G401.6 (cell line): ENCODE data around the gene LCN6.

Experiments used
- FAIRE-seq: peaks from 2 replicates; lab custom pipeline; 2012; peaks lifted over from hg19 to GRCh38; lab: Jason Lieb, UNC

Gene LCN6

DNA sequence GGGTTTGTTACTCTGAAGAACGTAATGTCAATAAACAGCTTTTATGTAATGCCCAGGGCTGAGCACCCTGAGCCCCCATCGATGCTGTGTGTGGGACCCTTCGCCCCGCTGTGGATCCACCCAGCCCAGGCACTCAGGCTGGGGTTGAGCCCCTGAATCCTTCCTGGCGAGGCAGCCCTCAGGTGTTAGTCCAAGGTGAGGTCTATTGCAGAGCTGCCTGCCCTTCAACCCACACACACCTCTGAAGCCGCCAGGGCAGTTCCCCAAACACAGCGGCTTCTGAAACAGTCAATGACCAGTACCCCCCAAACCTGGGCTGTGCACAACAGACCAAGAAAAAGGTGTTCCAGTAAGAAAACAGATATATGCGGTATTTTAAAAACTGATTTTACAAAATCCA, 24.3 kb downstream of the LCN6 start:
- no peak for FAIRE-seq

DNA sequence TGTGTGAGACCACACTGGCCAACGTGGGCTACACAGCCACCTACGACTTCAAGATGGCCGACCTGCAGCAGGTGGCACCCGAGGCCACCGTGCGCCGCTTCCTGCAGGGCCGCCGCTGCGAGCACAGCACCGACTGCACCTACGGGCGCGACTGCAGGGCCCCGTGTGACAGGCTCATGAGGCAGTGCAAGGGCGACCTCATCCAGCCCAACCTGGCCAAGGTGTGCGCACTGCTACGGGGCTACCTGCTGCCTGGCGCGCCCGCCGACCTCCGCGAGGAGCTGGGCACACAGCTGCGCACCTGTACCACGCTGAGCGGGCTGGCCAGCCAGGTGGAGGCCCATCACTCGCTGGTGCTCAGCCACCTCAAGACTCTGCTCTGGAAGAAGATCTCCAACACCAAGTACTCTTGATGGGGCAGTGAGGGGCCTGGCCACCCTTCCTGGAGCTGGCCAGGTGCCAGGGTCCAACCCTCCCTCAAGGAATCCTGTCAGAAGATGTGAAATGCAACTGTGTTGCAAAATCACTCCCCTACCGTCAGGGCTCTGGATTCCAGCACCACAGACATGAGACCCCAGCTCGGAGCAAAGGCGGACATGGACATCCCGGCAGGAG, 24.9 kb downstream of the LCN6 start:
- FAIRE-seq = peak; percentile 56

DNA sequence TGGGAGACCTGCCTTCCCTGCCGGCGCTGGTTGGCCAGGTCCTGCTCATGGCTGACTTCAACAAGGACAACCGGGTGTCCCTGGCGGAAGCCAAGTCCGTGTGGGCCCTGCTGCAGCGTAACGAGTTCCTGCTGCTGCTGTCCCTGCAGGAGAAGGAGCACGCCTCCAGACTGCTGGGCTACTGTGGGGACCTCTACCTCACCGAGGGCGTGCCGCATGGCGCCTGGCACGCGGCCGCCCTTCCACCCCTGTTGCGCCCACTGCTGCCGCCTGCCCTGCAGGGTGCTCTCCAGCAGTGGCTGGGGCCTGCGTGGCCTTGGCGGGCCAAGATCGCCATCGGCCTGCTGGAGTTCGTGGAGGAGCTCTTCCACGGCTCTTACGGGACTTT, 25.4 kb downstream of the LCN6 start:
- FAIRE-seq = no peak

DNA sequence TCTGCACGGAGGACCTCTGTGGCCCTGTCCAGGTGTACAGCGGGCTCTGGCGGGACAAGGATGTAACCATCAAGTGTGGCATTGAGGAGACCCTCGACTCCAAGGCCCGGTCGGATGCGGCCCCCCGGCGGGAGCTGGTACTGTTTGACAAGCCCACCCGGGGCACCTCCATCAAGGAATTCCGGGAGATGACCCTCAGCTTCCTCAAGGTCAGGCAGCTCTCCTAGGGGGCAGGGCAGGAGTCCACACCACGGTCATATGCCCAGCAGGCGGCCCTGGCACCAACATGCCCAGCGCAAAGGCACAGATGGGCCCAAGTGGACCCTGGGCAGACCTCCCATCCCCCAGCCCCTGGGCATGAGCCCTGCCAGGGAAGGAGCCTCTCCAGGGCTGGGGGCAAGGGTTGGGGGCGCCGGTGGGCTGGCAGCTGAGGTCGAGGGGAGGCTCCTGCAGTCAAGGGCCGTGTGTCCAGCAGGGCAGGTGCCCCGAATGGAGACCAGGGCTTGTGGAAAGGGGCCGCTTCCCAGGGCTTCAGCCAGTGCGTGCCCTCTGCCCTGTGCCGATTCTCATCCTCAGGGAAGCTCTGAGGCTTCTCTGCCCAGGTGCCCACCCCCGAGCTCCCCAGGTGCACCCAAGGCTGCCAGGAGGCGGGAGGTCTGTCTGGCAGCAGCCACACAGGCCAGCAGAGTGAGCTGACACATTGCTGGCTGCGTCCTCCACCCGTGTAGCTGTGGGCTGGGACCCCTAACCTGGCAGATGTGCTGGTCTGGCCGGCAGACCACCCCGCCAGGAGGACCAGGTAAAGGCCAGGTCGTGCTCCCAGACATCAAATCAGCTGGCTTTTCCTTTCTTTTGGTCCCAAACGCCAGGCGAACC, 26.0 kb downstream of the LCN6 start:
- FAIRE-seq = no peak

DNA sequence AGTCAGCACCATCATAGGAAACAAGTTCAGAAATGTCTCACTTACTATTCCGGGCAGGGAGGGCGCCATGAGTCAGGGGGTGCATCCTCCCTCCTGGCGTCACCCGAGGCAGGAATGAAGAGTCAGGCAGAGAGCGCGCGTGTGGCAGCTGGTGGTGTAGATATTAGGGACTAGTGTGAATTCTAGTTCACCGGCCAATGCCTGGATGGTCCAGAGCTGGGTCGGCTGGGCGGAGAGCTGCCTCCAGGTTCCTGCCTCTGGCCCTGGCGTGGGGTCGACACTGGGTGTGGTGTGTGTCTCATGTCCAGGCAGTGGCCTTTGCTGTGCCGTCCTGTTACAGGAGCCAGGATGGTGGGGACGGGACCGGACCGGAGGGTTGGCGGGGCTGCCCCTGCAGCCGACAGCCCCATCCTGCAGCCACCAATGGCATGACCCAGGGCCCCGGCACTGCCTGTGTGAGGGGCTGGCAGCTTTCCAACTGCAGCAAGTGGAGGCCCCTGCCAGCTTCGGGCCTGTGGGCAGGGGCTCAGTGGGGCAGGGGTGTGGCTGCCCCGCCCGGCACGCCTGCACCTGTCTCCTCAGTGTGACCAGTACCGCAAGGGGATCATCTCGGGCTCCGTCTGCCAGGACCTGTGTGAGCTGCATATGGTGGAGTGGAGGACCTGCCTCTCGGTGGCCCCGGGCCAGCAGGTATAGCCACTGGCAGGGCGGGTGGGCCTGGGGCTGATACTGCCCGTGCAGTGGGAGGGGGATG, 26.8 kb downstream of the LCN6 start:
- peak; percentile 19 for FAIRE-seq

DNA sequence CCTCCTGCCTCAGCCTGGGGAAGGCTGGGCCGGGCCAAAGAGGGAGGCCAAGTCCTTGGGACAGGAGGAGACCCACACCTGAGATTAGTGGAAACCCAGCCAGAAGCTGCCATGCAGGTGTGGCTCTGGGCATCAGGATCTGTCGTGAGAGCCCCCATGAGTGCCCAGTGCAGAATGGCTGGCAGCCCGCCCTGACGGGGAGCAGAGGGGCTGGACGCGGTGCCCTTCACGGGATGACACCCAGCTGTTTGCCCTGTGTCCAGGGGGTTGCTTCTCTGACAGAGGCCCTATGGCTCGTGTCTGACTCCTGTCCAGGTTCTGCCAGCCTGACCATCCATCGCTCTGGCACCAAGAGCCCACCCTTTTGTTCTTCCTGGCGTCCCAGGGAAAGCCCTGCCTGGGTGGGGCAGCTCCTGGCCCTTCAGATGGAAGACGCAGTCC, 27.4 kb downstream of the LCN6 start:
- no peak for FAIRE-seq

DNA sequence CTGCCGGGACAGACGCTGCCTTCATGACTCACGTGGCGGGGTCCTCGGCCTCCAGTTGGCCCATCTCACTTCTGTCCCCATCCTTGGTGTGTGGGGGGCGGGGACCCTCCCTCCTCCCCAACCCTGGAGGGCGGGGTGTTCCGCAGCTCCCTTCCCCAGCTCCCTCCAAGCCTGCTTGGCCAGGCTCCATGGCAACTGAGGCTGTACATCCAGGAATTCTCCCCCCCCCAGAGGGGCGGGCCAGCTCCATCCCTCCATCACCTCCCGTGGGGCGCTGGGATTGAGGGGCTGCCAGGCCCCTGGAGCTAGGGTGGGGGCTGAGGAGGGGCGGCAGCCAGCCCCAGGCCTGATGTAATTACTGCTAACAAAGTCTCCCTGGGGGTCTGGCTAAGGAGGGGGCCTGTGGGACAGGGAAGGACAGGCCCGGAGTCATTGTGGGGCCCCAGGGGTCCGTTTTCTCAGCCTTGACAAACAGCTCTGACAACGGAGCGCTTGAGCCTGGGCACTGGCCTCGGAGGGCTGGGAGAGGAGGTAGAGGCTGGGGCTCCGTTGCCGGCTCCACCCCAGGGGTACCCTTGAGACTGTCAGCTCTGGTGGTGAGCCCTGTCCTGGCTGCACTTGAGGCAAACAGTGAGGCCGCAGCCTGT, 28.0 kb downstream of the LCN6 start:
- FAIRE-seq = peak; percentile 95

DNA sequence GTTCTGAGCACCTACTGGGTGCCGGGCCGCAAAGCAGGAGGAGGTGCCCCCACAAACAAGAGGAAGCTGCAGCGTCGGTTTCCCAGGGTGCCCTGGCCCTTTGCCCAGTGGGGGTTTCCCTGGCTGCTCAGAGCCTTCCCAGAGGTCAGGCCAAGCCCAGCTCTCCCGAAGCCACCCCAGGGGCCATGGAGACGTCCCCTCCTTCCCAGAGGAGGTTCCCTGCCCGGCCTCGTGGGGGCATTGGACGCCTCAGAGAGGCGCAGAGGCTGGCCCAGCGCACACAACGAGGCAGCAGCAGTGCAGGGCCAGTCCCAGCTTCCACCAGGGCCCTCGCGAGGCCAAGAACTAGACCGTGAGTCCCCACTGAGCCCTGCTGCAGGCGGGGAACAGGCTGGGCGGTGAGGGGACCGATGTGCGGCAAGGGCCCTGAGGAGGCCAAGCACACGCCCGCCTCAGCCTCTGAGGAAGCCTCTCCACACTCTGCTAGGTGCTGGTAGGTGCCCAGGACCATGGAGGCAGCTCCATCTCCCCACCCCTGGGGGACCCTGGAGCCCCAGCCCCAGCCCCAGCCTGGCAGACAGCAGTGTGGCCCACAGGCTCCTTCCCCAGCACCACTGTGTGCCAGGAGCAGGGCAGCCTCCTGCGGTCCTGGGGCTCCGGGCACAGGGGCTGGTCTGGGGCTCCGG, 29.0 kb downstream of the LCN6 start:
- no peak for FAIRE-seq

DNA sequence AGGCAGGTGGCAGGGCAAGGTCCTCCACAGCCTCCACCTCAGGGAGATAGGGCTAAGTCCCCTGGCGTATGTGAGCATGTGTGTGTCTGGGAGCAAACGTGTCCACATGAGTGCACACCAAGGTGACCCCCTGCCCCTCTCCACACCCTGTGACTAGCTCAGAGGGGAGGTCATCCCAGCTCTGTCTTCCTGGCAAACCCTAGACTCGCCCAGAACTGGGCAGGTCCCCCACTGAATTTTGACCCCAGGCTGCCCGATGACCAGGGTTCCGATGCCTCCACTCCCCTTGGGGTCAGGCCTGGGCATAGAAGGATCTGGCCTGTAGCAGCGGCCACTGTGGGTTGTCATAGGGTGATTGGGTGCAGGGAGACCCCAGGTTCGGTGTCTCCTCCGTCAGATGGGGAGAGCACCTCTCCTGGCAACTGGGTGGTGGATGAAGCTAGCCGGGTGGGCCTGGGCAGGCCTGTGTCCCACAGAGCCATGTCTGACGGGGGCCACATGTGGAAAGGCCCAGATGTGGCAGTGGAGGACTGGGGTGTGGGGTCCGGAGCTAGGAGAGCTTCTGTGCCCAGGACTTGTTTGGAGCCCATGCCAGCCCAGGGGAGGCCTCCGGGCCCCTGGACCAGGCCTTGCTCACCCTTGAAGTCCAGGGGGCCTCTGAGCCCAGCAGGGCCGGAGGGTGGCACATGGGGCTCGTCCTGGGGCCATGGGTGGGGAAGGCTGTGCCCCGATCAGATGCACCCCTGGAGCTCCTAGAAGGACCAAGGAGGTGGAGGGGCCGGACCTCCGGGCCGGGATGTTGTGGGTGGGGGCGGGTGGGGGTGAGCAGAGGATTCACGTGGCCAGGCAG, 29.8 kb downstream of the LCN6 start:
- FAIRE-seq = no peak

DNA sequence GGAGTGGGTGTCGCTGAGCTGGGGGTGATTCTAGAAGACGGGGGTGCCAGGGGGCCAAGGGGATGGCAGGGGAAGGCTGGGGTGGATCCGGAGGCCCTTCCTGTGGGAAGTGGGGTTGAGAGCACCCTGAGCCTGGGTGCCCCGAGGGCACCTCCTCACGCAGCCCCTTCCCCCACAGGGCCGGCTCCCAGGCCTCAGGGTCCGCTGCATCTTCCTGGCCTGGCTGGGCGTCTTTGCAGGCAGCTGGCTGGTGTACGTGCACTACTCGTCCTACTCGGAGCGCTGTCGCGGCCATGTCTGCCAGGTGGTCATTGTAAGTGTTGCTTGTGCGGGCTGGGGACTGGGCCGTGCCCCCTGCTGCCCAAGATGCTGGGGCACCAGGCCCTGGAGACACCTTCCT, 30.9 kb downstream of the LCN6 start:
- no peak for FAIRE-seq

DNA sequence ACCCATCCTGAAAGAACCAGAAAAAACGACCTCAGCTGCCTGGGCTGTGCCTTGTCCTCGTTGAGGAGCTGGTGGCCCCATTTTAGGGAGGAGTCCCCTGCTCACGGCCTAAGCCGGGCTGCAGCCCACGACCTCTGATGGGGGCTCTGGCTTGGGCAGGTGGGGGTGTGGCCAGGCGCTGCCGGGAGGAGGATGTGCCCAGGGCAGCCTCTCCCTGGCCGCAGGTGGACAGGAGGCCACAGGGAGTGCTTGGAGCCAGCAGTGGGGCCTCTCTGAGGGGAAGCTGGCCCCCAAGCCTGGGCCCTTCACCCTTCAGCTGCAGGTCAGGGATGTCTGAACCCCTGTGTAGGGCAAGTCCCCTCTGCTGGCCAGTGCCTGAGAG, 33.4 kb downstream of the LCN6 start:
- no peak for FAIRE-seq

DNA sequence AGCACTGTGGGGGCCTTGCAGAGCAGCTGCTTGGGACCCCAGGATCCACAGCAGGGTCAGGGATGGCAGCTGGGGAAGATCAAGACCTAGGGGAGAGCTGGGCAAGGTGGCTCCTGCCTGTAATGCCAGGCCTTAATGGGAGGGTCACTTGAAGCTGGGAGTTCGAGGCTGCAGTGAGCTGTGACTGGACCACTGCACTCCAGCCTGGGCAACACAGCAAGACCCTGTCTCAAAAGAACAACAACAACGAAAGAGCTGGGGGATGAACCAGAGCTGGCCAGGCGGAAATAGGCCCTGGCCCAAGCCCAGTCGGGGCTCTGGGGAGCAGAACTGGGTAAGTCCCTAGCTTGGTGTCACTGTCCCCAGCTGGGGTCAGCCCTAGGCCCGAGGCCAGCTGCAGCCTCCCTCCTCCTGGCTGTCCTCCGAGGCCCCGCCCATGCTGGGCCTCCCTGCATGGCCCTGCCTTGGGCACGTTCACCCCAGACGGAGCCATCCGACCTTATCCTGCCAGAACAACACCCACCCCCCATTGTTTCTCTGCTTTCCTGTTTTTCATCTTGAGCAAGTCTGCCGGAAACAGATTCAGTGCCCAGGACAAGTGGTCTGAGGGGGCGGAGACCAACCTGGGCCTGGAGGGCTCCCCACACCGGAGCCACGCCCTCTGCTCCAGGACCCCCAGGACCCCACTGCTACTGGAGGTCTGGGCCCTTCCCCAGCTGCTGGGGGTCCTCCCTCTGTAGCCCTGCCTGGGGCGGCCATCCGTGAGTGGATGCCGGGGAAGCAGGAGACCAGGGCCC, 34.0 kb downstream of the LCN6 start:
- no peak for FAIRE-seq

DNA sequence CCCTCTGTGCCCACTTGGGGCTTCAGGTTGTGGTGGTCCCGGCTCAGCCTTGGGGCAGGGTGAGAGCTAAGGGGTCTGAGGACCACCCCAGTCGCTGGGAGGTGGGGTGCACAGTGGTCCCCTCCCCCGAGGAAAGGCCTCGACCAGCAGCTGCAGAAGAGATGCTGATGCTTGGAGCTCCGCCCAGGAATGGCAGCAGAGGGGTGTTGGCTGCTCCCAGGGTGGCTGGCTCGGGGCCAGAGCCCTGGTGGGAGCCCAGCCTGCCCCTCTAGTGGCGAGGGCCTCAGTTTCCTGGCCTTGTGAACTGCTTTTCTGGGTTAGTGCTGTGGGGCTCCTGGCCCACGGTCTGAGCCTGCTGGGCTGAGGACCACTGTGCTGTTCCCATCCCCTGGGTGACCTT, 34.8 kb downstream of the LCN6 start:
- FAIRE-seq = no peak

DNA sequence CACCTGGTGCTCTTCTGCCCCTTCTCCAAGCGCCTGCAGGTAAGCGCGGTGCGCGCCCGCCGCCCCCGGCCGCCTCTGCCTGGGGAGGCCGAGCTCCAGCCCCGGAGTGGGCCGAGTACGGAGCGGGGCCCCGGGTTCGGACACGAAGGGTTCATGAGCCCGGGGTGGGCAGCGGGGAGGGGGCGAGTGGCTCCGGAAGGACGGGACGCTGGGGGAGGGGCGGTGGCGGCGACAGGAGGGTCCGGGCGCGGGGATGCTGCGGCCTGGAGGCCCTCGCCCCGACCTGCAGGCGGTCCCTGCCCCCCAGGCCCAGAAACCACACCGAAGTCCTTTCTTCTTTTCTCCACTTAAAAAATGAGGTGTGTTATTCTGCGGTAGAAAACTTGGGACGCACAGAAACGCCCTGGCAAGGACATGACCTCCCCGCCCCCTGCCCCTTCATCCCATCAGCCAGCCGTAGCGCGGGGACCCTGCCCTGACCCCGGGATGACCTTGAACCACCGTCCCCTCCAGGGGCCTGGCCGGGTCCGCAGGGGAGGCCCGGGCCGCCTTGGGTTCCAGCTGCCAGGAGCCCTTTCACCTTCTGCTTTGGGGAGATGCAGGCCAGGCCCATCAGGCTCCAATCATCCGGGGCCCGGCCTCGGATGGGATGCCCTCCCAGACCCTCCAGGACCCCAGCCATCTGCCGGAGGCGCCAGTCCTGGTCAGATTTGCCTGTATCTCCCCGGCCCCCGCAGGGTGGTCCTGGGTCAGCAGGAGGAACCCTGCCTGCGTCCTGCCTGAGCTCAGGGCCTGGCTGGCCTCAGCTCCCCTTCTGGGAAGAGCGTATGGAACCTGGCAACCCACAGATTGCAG, 35.4 kb downstream of the LCN6 start:
- FAIRE-seq = no peak

DNA sequence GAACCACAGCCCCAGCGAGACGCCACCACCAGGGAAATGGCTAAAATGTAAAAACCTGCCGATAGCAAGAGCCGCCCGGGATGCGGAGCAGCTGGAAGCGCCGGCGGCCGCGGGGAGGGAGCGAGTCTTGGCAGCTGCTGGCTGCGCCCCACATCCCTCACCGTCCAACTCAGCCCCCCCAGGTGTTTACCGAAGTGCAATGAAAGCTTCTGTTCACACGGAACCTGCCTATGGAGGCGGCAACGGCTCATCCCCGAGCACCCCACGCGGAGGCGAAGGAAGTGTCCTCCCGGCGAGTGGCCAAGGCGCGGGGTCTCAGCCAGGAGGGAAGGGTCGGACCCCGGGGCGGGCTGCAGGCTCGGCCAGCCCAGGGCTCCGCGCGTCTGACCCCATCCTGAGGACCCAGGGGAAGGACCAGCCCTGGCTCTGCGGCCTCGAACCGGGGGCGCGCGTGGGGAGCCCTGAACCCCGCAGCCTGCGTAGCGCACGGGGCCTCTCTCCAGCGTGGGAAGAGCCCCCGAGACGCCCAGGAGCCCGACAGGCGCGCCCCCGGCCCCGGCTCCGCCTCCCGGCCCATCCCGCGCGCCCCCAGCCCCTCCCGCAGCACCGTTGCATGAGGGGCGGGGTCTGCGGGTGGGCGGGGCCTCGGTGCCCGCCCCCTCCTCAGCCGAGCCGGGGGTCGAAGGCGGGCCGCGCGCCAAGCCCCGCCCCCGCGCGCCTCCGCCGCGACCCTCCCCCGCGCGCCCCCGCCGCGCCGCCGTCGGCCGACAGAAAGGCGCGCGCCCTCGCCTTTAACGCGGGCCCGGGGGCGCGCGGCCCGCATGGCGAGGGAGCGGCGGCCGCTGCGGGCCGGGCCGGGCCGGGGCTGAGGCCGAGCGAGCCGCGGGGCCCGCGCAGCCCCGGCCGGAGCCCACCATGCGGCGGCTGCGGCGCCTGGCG, 36.3 kb downstream of the LCN6 start, which contains the start of gene DIPK1B:
Gene DIPK1B, plus strand, starts transcription at position 822 of the 939 bp plus-strand sequence. Its CDS starts 94 bp downstream, at position 916.
- FAIRE-seq = no peak

DNA sequence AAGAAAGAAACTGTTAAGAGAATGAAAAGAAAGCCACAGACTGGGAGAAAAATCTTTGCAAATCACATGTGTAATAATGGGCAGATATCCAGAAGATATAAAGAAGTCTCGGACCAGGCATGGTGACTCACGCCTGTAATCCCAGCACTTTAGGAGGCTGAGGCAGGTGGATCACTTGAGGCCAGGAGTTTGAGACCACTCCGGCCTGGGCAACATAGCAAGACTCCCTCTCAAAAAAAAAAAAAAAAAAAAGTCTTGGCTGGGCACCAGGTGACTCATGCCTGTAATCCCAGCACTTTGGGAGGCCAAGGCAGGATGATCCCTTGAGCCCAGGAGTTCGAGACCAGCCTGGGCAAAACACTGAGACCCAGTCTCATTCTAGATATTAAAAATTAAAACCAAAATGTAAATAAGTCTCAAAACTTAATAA, 37.1 kb downstream of the LCN6 start:
- FAIRE-seq = peak; percentile 64

DNA sequence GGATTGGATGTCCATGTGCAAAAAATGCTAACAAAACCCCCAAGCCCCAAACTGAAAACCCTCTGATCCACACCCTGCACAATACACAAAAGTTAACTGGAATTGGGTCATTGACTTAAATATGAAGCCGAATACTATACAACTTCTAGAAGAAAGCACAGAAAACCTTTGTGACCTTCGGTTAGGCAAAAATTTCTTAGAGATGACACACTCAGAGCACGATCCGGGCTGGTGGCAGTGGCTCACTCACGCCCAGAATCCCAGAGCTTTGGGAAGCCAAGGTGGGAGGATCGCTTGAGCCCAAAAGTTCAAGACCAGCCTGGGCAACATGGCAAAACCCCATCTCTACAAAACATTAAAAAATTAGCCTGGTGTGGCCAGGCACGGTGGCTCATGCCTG, 37.8 kb downstream of the LCN6 start:
- no peak for FAIRE-seq
